Stimulated activated CD4-positive, alpha-beta T cell treated with anti-CD3 and anti-CD28 coated beads, Interleukin-1b, Interleukin-23, amount 100 ng/mL, for 48 hours (primary cell): ENCODE measurements around the gene COBLL1.

ENCODE experiments used
- DNase-seq: peaks from one replicate; pipeline ENCODE4 v3.0.0-alpha.2; 2020

The COBLL1 gene

GRCh38 chr2:164852086-164852485 is 10.5 kb upstream of the COBLL1 start:
- DNase-seq, result no peak

- DNase-seq, result no peak
Observed at GRCh38 chr2:164850235-164850634, 8.6 kb upstream of the COBLL1 start.

- DNase-seq, result no peak
Observed at GRCh38 chr2:164849506-164849905, 7.9 kb upstream of the COBLL1 start.

- DNase-seq, result no peak
Observed at GRCh38 chr2:164847981-164848741, 6.5 kb upstream of the COBLL1 start.

GRCh38 chr2:164847291-164847690 is 5.7 kb upstream of the COBLL1 start:
- no peak for DNase-seq

- no peak for DNase-seq
Observed at GRCh38 chr2:164846276-164846675, 4.7 kb upstream of the COBLL1 start.

- DNase-seq, result no peak
Observed at GRCh38 chr2:164843346-164843911, 1.8 kb upstream of the COBLL1 start.

GRCh38 chr2:164842624-164842966 is 972 bp upstream of the COBLL1 start:
- no peak for DNase-seq

GRCh38 chr2:164840930-164841718 is 499 bp downstream of the COBLL1 start:
- DNase-seq, result peak; percentile 9

GRCh38 chr2:164840458-164840929 is 1.1 kb downstream of the COBLL1 start:
- DNase-seq, result no peak

GRCh38 chr2:164839914-164840457 is 1.6 kb downstream of the COBLL1 start:
- no peak for DNase-seq

GRCh38 chr2:164837807-164838206 is 3.8 kb downstream of the COBLL1 start:
- DNase-seq, result no peak

- no peak for DNase-seq
Observed at GRCh38 chr2:164836907-164837306, 4.7 kb downstream of the COBLL1 start.

- no peak for DNase-seq
Observed at GRCh38 chr2:164835302-164835701, 6.3 kb downstream of the COBLL1 start.

GRCh38 chr2:164831887-164832286 is 9.7 kb downstream of the COBLL1 start:
- no peak for DNase-seq

GRCh38 chr2:164831180-164831579 is 10.4 kb downstream of the COBLL1 start:
- no peak for DNase-seq

GRCh38 chr2:164826293-164827243 is 15.1 kb downstream of the COBLL1 start:
- no peak for DNase-seq

- DNase-seq, result no peak
Observed at GRCh38 chr2:164824872-164825271, 16.8 kb downstream of the COBLL1 start.

- no peak for DNase-seq
Observed at GRCh38 chr2:164823126-164823525, 18.5 kb downstream of the COBLL1 start.

GRCh38 chr2:164821338-164821737 is 20.3 kb downstream of the COBLL1 start:
- no peak for DNase-seq

- DNase-seq, result no peak
Observed at GRCh38 chr2:164818149-164819136, 23.2 kb downstream of the COBLL1 start.
